Astrocyte of the spinal cord (primary cell): ENCODE results near the gene LONRF3.
A peak's percentile ranks its signal among the peaks of the same experiment; 100 is the strongest.

Source experiments
- DNase-seq: peaks from one replicate; pipeline ENCODE4 v3.0.0; 2011; ENCODE audit warnings: low read depth, low spot score
- H3K4me3 ChIP-seq: 2 replicates; pipeline ENCODE4 v1.5.1; 2011; ENCODE audit warnings: low read depth, mild to moderate bottlenecking, low read length, moderate library complexity
- CTCF ChIP-seq: IDR thresholded peaks from 2 replicates; pipeline ENCODE4 v1.5.1; 2012; ENCODE audit warnings: low read depth, mild to moderate bottlenecking, low read length, inconsistent platforms
- in situ Hi-C: cut with HindIII; loops from 2 replicates; pipeline ENCODE4 v1.10.0; 2017; ENCODE audit warnings: low sequenced_read_pairs

Gene LONRF3

GRCh38 chrX:118974088-118974907 lies at the start of gene LONRF3:
Gene LONRF3 (plus strand): TSS chrX:118974618. CDS start chrX:118974781, 163 bp downstream.
- in situ Hi-C loops = no loop called here
- DNase-seq = peak; percentile 27
- TF ChIP-seq CTCF = no peak
- H3K4me3 ChIP-seq = peak within 1 kb of the TSS; percentile 10

- TF ChIP-seq CTCF = no peak
- in situ Hi-C loops = no loop called here
- peak; percentile 4 for DNase-seq
- H3K4me3 ChIP-seq = no peak overlapping the region
Observed at GRCh38 chrX:118928151-118928550, 46.3 kb upstream of the LONRF3 start.

- in situ Hi-C loops = no loop called here
- DNase-seq = no peak
- TF ChIP-seq CTCF = no peak
- H3K4me3 ChIP-seq = no peak overlapping the region
Observed at GRCh38 chrX:118935352-118935751, 39.1 kb upstream of the LONRF3 start.

GRCh38 chrX:118941147-118941546 lies 33.3 kb upstream of the LONRF3 start:
- no peak overlapping the region for H3K4me3 ChIP-seq
- TF ChIP-seq CTCF = no peak
- in situ Hi-C loops = no loop called here
- no peak for DNase-seq

GRCh38 chrX:118943102-118943501 lies 31.3 kb upstream of the LONRF3 start:
- in situ Hi-C loops = no loop called here
- DNase-seq = no peak
- no peak for TF ChIP-seq CTCF
- H3K4me3 ChIP-seq = no peak overlapping the region

- DNase-seq = no peak
- in situ Hi-C loops = no loop called here
- no peak for TF ChIP-seq CTCF
- no peak overlapping the region for H3K4me3 ChIP-seq
Observed at GRCh38 chrX:118945921-118946320, 28.5 kb upstream of the LONRF3 start.
